Adrenal gland (tissue), 12 donors: Measurements from ENCODE around the gene MANEA. TPM values are rescaled to one million over a fixed set of nuclear protein-coding genes. Genes with fewer than 3 reads are reported as not detected.

Source experiments
- DNase-seq, 7 donors: peaks; one replicate each; pipeline ENCODE4 v3.0.0-alpha.2; 2019 to 2020
- H3K27ac ChIP-seq, 5 donors: fragments of 200-600 bp; sonication (generic) in 4 of 5; 1 replicate in 3 of 5; 2 replicates in 2 of 5; pipeline versions ENCODE4 v1.5.1 to v1.8.0; 2016 to 2020; ENCODE audit warnings: mild to moderate bottlenecking in 1 of 5
- H3K27me3 ChIP-seq: fragments of 200-600 bp; 2 replicates; pipeline ENCODE4 v1.8.0; 2021
- H3K36me3 ChIP-seq, 2 donors: fragments of 200-600 bp; replicated peaks in 1 of 2; 1 replicate in 1 of 2; 2 replicates in 1 of 2; pipeline versions ENCODE4 v1.5.1 to v1.8.0; 2018 to 2022
- H3K4me1 ChIP-seq, 2 donors: fragments of 200-600 bp; replicated peaks in 1 of 2; 1 replicate in 1 of 2; 2 replicates in 1 of 2; pipeline versions ENCODE4 v1.5.1 to v1.8.0; 2018 to 2021
- H3K4me3 ChIP-seq, 4 donors: fragments of 200-600 bp; sonication (generic) in 3 of 4; one replicate each; pipeline ENCODE4 v1.5.1; 2016 to 2018
- H3K9me3 ChIP-seq, 3 donors: fragments of 200-600 bp; sonication (generic) in 1 of 3; replicated peaks in 1 of 3; 1 replicate in 2 of 3; 2 replicates in 1 of 3; pipeline versions ENCODE4 v1.5.1 to v1.8.0; 2016 to 2021
- POLR2A ChIP-seq, 2 donors: fragments of 450-650 bp; IDR thresholded peaks; one replicate each; pipeline ENCODE4 v1.6.1; 2017; ENCODE audit warnings: antibody characterized with exemption in 2 of 2, mild to moderate bottlenecking in 2 of 2, moderate library complexity in 1 of 2
- WGBS, 4 donors: extraction: QIAGEN DNeasy Blood & Tissue Kit in 2 of 4; methylation state at CpG; one replicate each; pipeline versions ENCODE4 v1.1.5 to v1.1.7; 2013 to 2017; 5-methylcytosine and 5-hydroxymethylcytosine counted together
- intact Hi-C, 2 donors: fragments of 100-400 bp; cut with DNase I; formaldehyde crosslinking; loops; one replicate each; pipeline versions ENCODE4 v1.14.1 to v1.15.0; 2022 to 2023
- polyA plus RNA-seq, 3 donors: library from polyadenylated mRNA; stranded (reverse); fragments of 200-250 nt in 2 of 3; fragments of 350-450 nt in 1 of 3; fragmentation: Illumina TruSeq in 1 of 3; extraction: RNeasy Lipid Tissue Mini Kit (QIAGEN cat#74804) in 1 of 3; gene quantifications; one replicate each; pipeline ENCODE4 v1.2.3, GENCODE V29; 2013 to 2014
- total RNA-seq, 9 donors: library from RNA; depleted of rRNA in 4 of 9; stranded (reverse); fragments of >200 nt in 4 of 9; fragments of 120-200 nt in 1 of 9; fragmentation: NEBNext Ultra II Directional in 1 of 9; extraction: Animal tissue kit (Norgen Biotek cat#: 25700) in 1 of 9; gene quantifications; one replicate each; pipeline versions ENCODE4 v1.1.0 to v1.2.4, GENCODE V29; 2013 to 2023
- TF ChIP-seq, protein P1 (sequence below), 6 experiments: fragments of 450-650 bp in 4 of 6; fragments of 200-600 bp in 2 of 6; sonication (generic) in 1 of 6; IDR thresholded peaks; 1 replicate in 5 of 6; 2 replicates in 1 of 6; pipeline versions ENCODE4 v1.5.1 to v1.8.0; 2016 to 2021; ENCODE audit warnings: antibody characterized with exemption in 6 of 6, mild to moderate bottlenecking in 2 of 6, moderate library complexity in 1 of 6
- donor health status: healthy with polysubstance abuse.
- donor health status: Bipolar disorder and iron deficiency.
- donor health status: DM: yes; HTN: yes; CAD: no.
- donor health status: DM: no; HTN: no; CAD: no.
- donor health status: DM: no; HTN: no; CAD: no.
- donor health status: DM: yes; HTN: yes; CAD: no.

MANEA gene
- total and polyA plus RNA-seq, 12 donors, result 1.1 to 18.7 (median 10.5) TPM

DNA sequence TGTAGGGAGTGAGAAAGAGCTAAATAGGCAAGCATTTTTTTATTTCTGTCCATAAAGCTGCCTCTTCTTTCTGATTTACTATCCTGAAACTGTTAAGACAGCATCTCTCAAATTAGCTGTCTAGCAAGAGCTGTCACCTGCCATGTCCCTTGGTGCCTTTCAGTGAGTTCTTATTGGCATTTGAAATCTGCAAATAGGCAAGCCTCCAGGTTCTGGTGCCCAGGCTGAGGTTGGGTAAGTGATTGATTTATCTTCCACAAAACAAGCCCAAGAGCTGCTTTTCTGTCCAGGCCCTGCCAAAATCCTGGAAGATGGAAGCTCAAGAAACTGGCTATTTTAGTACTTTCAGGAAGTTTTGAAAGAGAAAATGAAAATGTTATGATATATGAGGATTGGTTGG is 22.4 kb downstream of the MANEA start:
- DNase-seq, result no peak
- no peaks in the 10 kb centered on the region for H3K36me3 ChIP-seq
- no peaks in the 10 kb centered on the region for H3K4me1 ChIP-seq
- no peaks in the 10 kb centered on the region for H3K27me3 ChIP-seq
- no peak overlapping the region for H3K4me3 ChIP-seq
- no peak overlapping the region for H3K27ac ChIP-seq
- intact Hi-C loops, result no loop called here
- H3K9me3 ChIP-seq, result no peaks in the 10 kb centered on the region
- TF ChIP-seq POLR2A (IDR thresholded peaks at IDR 0.05), result no peak
- TF ChIP-seq, protein P1, sequence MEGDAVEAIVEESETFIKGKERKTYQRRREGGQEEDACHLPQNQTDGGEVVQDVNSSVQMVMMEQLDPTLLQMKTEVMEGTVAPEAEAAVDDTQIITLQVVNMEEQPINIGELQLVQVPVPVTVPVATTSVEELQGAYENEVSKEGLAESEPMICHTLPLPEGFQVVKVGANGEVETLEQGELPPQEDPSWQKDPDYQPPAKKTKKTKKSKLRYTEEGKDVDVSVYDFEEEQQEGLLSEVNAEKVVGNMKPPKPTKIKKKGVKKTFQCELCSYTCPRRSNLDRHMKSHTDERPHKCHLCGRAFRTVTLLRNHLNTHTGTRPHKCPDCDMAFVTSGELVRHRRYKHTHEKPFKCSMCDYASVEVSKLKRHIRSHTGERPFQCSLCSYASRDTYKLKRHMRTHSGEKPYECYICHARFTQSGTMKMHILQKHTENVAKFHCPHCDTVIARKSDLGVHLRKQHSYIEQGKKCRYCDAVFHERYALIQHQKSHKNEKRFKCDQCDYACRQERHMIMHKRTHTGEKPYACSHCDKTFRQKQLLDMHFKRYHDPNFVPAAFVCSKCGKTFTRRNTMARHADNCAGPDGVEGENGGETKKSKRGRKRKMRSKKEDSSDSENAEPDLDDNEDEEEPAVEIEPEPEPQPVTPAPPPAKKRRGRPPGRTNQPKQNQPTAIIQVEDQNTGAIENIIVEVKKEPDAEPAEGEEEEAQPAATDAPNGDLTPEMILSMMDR (IDR thresholded peaks at IDR 0.05), result no peak

DNA sequence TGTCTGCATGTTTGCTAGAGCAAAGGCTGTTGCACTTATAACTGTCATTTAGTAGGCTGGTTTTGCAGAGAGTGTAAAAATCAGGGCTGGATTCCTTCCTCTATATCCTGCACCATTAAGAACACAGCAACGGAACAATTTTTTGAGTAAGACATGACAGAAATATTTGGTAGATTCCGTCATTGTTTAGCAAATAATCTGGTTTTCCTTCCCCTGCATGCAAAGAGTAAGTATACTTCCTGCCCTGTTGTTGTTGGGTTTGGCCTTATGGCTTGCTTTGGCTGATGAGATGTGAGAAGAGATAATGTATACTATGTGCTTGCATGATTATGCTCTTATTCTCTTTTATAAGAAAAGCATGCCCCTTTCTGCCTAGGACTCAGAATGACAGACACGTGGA is 23.8 kb downstream of the MANEA start:
- no peaks in the 10 kb centered on the region for H3K4me1 ChIP-seq
- intact Hi-C loops, result no loop called here
- no peak overlapping the region for H3K4me3 ChIP-seq
- no peaks in the 10 kb centered on the region for H3K27me3 ChIP-seq
- H3K9me3 ChIP-seq, result no peaks in the 10 kb centered on the region
- no peaks in the 10 kb centered on the region for H3K36me3 ChIP-seq
- no peak for DNase-seq
- 83 to 96% (median 86%) methylated on average over 3 of the region's 3 CpGs for WGBS, 4 donors
- TF ChIP-seq POLR2A (IDR thresholded peaks at IDR 0.05), result no peak
- TF ChIP-seq, protein P1 (IDR thresholded peaks at IDR 0.05), result no peak
- no peak overlapping the region for H3K27ac ChIP-seq

DNA sequence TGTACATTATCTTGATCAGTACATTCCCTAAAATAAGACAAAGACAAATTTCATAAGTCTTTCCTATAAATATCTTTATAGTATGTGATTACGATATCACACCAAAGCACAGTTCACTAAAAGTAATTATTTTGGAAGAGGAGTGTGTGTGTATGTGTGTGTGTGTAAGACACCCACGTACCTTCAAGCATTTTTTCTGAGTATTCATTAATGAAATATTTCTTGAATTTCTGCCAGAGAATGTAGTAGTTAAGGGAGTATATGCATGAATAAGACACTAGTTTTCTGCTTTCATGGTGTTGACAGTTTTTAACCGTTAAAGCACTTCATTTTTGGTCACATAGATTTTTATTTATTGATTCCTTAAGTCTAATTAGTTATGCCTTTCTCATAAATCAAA is 36.8 kb downstream of the MANEA start:
- no peak for DNase-seq
- 74 to 83% (median 80%) methylated on average over 3 of the region's 3 CpGs for WGBS, 4 donors
- intact Hi-C loops, result no loop called here
- Histone ChIP-seq H3K4me1 (no peaks in the 10 kb centered on the region), H3K27me3 (no peaks in the 10 kb centered on the region), H3K9me3 (no peaks in the 10 kb centered on the region), H3K27ac (no peak overlapping the region), H3K4me3 (no peak overlapping the region), H3K36me3 (no peaks in the 10 kb centered on the region)
- TF ChIP-seq POLR2A (IDR thresholded peaks at IDR 0.05), result no peak
- TF ChIP-seq, protein P1 (IDR thresholded peaks at IDR 0.05), result no peak

DNA sequence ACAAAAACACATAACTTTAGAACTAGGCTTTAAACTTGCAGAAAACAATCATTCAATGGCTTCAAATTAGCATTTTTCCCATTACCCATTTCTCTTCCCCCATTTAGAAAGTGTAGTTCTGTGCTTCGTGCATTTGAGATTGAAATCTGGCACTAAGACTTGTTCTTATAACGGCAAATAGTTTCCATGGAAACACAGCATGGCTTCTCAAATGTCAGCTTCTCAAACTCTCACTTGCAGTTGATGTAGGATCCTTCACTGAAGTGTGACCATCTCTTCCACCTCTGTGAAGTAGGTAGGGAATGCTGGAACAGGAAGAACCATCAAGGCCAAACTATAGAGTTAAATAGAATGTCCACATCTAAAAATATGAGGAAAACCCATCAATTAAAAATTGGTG is 52.2 kb downstream of the MANEA start:
- Histone ChIP-seq H3K4me1 (no peaks in the 10 kb centered on the region), H3K27ac (no peak overlapping the region), H3K36me3 (no peaks in the 10 kb centered on the region), H3K27me3 (no peaks in the 10 kb centered on the region), H3K9me3 (no peaks in the 10 kb centered on the region), H3K4me3 (no peak overlapping the region)
- intact Hi-C loops, result no loop called here
- no peak for DNase-seq
- WGBS, 4 donors, result 52 to 72% (median 66%) methylated on average over 2 of the region's 2 CpGs
- no peak for TF ChIP-seq POLR2A (IDR thresholded peaks at IDR 0.05)
- TF ChIP-seq, protein P1 (IDR thresholded peaks at IDR 0.05), result no peak
